Hepatocyte (in vitro differentiated cells): Measurements from ENCODE around the gene HTRA1. TPM values are rescaled to one million over a fixed set of nuclear protein-coding genes. Genes with fewer than 3 reads are reported as not detected.

ENCODE experiments used
- DNase-seq: peaks from one replicate; pipeline ENCODE4 v3.0.0-alpha.2; 2016; ENCODE audit warnings: low spot score
- H2AFZ ChIP-seq: fragments of 200-600 bp; sonication (generic); 2 replicates; pipeline ENCODE4 v1.6.0; 2016; ENCODE audit warnings: antibody characterized with exemption, mild to moderate bottlenecking
- H3K27ac ChIP-seq: fragments of 200-600 bp; sonication (generic); 2 replicates; pipeline ENCODE4 v1.5.1; 2016; ENCODE audit warnings: mild to moderate bottlenecking
- H3K27me3 ChIP-seq: fragments of 200-600 bp; sonication (generic); 2 replicates; pipeline ENCODE4 v1.6.1; 2016
- H3K36me3 ChIP-seq: fragments of 200-600 bp; sonication (generic); replicated peaks from 2 replicates; pipeline ENCODE4 v1.5.1; 2016; ENCODE audit warnings: low read depth; ENCODE audit not compliant: insufficient read depth
- H3K4me1 ChIP-seq: fragments of 200-600 bp; sonication (generic); 2 replicates; pipeline ENCODE4 v1.5.1; 2016; ENCODE audit warnings: mild to moderate bottlenecking, moderate library complexity; ENCODE audit not compliant: insufficient read depth
- H3K4me2 ChIP-seq: fragments of 200-600 bp; sonication (generic); 2 replicates; pipeline ENCODE4 v1.6.0; 2016
- H3K4me3 ChIP-seq: fragments of 200-600 bp; sonication (generic); 2 replicates; pipeline ENCODE4 v1.5.1; 2016; ENCODE audit warnings: mild to moderate bottlenecking
- H3K79me2 ChIP-seq: fragments of 200-600 bp; sonication (generic); 2 replicates; pipeline ENCODE4 v1.6.0; 2017; ENCODE audit warnings: mild to moderate bottlenecking
- H3K9me2 ChIP-seq: fragments of 200-600 bp; sonication (generic); replicated peaks from 2 replicates; pipeline ENCODE4 v1.6.0; 2017; ENCODE audit warnings: mild to moderate bottlenecking; ENCODE audit not compliant: insufficient read depth
- H3K9me3 ChIP-seq: fragments of 200-600 bp; sonication (generic); 2 replicates; pipeline ENCODE4 v1.5.1; 2016; ENCODE audit warnings: low read depth, mild to moderate bottlenecking
- H4K20me1 ChIP-seq: fragments of 200-600 bp; sonication (generic); 2 replicates; pipeline ENCODE4 v1.6.0; 2016; ENCODE audit warnings: mild to moderate bottlenecking; ENCODE audit not compliant: insufficient read depth, poor library complexity, severe bottlenecking
- EZH2 ChIP-seq: fragments of 200-600 bp; sonication (generic); IDR thresholded peaks from 2 replicates; pipeline ENCODE4 v1.6.1; 2016; ENCODE audit warnings: antibody characterized with exemption, mild to moderate bottlenecking, borderline replicate concordance
- EZH2phosphoT487 ChIP-seq: fragments of 200-600 bp; sonication (generic); IDR thresholded peaks from one replicate; pipeline ENCODE4 v1.6.1; 2018; ENCODE audit warnings: antibody characterized with exemption, mild to moderate bottlenecking, low read depth, moderate library complexity; ENCODE audit not compliant: unreplicated experiment, severe bottlenecking
- WGBS: methylation state at CpG from one replicate; pipeline ENCODE4 v1.1.6; 2016; ENCODE audit warnings: low lambda C conversion rate; ENCODE audit errors: missing lambda C conversion rate; 5-methylcytosine and 5-hydroxymethylcytosine counted together
- polyA plus RNA-seq: library from polyadenylated mRNA; unstranded; fragments of >200 nt; fragmentation: Nextera tagmentation; extraction: Ambion mirVana; gene quantifications from 2 replicates; pipeline ENCODE4 v1.2.1, GENCODE V29; 2016
- total RNA-seq: library from RNA; depleted of rRNA; stranded (reverse); fragments of >200 nt; gene quantifications from 2 replicates; pipeline ENCODE4 v1.2.3, GENCODE V29; 2014
- TF ChIP-seq, protein P1 (sequence below): fragments of 200-600 bp; sonication (generic); IDR thresholded peaks from 2 replicates; pipeline ENCODE4 v1.5.1; 2016; ENCODE audit warnings: antibody characterized with exemption, mild to moderate bottlenecking; ENCODE audit not compliant: poor library complexity

Gene HTRA1
- total and polyA plus RNA-seq, 2 experiments from 2014 or later: 91.9 to 160 TPM

GRCh38 chr10:122478971-122479370 lies 17.6 kb downstream of the HTRA1 start:
- no peaks in the 10 kb centered on the region for H3K9me3 ChIP-seq
- H4K20me1 ChIP-seq: no peaks in the 10 kb centered on the region
- H3K79me2 ChIP-seq: no peaks in the 10 kb centered on the region
- no peak overlapping the region for H3K27ac ChIP-seq
- H3K27me3 ChIP-seq: no peaks in the 10 kb centered on the region
- H3K4me2 ChIP-seq: no peak overlapping the region
- WGBS: 93% methylated on average over 7 of the region's 7 CpGs
- TF ChIP-seq, protein P1, sequence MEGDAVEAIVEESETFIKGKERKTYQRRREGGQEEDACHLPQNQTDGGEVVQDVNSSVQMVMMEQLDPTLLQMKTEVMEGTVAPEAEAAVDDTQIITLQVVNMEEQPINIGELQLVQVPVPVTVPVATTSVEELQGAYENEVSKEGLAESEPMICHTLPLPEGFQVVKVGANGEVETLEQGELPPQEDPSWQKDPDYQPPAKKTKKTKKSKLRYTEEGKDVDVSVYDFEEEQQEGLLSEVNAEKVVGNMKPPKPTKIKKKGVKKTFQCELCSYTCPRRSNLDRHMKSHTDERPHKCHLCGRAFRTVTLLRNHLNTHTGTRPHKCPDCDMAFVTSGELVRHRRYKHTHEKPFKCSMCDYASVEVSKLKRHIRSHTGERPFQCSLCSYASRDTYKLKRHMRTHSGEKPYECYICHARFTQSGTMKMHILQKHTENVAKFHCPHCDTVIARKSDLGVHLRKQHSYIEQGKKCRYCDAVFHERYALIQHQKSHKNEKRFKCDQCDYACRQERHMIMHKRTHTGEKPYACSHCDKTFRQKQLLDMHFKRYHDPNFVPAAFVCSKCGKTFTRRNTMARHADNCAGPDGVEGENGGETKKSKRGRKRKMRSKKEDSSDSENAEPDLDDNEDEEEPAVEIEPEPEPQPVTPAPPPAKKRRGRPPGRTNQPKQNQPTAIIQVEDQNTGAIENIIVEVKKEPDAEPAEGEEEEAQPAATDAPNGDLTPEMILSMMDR: no peak
- TF ChIP-seq EZH2 (no peak), EZH2phosphoT487 (no peak)
- H3K36me3 ChIP-seq: no peaks in the 10 kb centered on the region
- no peaks in the 10 kb centered on the region for H3K9me2 ChIP-seq
- H3K4me1 ChIP-seq: peaks cover 25% of the 10 kb centered on the region
- no peak overlapping the region for H3K4me3 ChIP-seq
- DNase-seq: no peak
- H2AFZ ChIP-seq: no peak overlapping the region

DNA sequence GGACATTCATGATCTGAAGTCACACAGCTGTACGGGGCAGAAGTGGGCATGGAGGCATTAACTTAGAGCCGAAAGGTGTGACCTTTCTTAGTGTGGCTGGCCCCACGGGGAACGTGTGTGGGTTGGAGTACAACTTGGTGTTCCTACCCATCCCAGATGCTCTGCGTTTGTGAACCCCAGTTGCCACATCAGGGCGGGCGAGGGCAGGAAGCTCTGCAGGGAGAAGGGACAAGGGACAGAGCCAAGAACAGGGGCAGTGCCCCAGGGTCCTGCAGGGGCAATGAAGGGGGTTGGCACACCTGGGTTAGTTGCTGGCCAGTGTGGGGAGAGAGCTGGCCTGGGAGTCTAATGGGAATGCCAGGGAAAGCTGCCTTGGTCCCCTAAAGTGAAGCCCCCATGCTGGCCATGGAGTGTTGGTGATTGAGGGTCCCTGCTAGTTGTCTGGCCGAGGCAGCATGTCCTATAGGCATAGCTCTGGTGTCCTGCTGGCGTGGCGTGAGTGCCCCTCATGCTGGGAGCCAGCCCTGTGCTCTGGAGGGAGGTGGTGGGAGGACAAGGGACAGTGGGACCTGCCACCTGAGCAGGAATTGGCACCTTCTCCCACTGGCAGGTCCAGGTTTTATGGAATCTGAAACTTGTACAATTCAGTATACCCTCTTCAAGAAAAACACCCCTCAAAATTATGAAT lies 18.9 kb downstream of the HTRA1 start:
- H3K36me3 ChIP-seq: no peaks in the 10 kb centered on the region
- no peak overlapping the region for H3K27ac ChIP-seq
- H4K20me1 ChIP-seq: no peaks in the 10 kb centered on the region
- peaks cover 12% of the 10 kb centered on the region for H3K4me1 ChIP-seq
- H3K4me3 ChIP-seq: no peak overlapping the region
- no peaks in the 10 kb centered on the region for H3K9me3 ChIP-seq
- DNase-seq: no peak
- no peaks in the 10 kb centered on the region for H3K79me2 ChIP-seq
- no peak overlapping the region for H2AFZ ChIP-seq
- WGBS: 96% methylated on average over 10 of the region's 10 CpGs
- H3K4me2 ChIP-seq: no peak overlapping the region
- no peaks in the 10 kb centered on the region for H3K9me2 ChIP-seq
- TF ChIP-seq, protein P1: no peak
- TF ChIP-seq EZH2phosphoT487 (no peak), EZH2 (no peak)
- H3K27me3 ChIP-seq: no peaks in the 10 kb centered on the region

GRCh38 chr10:122481296-122482056 lies 20.1 kb downstream of the HTRA1 start:
- DNase-seq: no peak
- peaks cover 7% of the 10 kb centered on the region for H3K4me1 ChIP-seq
- no peaks in the 10 kb centered on the region for H3K9me2 ChIP-seq
- 89% methylated on average over 6 of the region's 6 CpGs for WGBS
- no peak overlapping the region for H2AFZ ChIP-seq
- TF ChIP-seq EZH2 (no peak), EZH2phosphoT487 (no peak)
- TF ChIP-seq, protein P1: no peak
- H3K4me3 ChIP-seq: no peak overlapping the region
- H3K9me3 ChIP-seq: no peaks in the 10 kb centered on the region
- H3K27ac ChIP-seq: no peak overlapping the region
- H3K79me2 ChIP-seq: no peaks in the 10 kb centered on the region
- no peaks in the 10 kb centered on the region for H3K27me3 ChIP-seq
- H4K20me1 ChIP-seq: no peaks in the 10 kb centered on the region
- H3K36me3 ChIP-seq: no peaks in the 10 kb centered on the region
- no peak overlapping the region for H3K4me2 ChIP-seq
